Suprapubic skin (tissue), 4 donors: Measurements from ENCODE around the gene HIVEP3.

Experiments
- EP300 ChIP-seq: sonication (generic); formaldehyde crosslinking; IDR thresholded peaks from one replicate; pipeline ENCODE4 v1.6.1; 2017; ENCODE audit warnings: antibody characterized with exemption
- POLR2A ChIP-seq, 2 donors: fragments of 450-650 bp; IDR thresholded peaks; one replicate each; pipeline ENCODE4 v1.6.1; 2017; ENCODE audit warnings: antibody characterized with exemption in 2 of 2, mild to moderate bottlenecking in 2 of 2, moderate library complexity in 2 of 2
- POLR2AphosphoS5 ChIP-seq, 3 donors: sonication (generic); formaldehyde crosslinking; IDR thresholded peaks; one replicate each; pipeline ENCODE4 v1.6.1; 2017; ENCODE audit warnings: antibody characterized with exemption in 3 of 3
- TF ChIP-seq, protein P1 (sequence below), 2 donors: fragments of 200-600 bp in 1 of 2; fragments of 450-650 bp in 1 of 2; sonication (generic) in 1 of 2; IDR thresholded peaks; one replicate each; pipeline ENCODE4 v1.5.1; 2016 to 2019; ENCODE audit warnings: antibody characterized with exemption in 2 of 2, mild to moderate bottlenecking in 1 of 2, moderate library complexity in 1 of 2

DNA sequence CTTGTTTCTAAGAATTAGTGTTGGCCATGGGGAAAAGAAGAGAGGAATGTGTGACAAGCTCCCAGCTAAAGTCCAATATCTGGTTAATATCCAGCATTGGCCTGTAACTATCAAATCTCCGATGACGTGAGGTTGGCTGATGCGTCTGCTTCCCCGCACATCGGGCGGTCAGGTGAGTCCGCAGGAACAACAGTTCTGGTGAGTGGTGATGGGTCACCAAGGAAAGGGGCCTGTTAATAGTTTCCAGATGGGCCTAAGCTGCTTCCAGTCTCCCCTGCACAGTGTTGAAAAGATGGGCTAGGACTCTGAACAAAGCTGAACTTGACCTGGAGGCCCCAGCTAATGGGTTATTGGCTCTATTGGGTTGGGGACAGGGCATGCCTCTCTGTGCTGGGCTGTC, 241.1 kb downstream of the HIVEP3 start:
- TF ChIP-seq, protein P1, sequence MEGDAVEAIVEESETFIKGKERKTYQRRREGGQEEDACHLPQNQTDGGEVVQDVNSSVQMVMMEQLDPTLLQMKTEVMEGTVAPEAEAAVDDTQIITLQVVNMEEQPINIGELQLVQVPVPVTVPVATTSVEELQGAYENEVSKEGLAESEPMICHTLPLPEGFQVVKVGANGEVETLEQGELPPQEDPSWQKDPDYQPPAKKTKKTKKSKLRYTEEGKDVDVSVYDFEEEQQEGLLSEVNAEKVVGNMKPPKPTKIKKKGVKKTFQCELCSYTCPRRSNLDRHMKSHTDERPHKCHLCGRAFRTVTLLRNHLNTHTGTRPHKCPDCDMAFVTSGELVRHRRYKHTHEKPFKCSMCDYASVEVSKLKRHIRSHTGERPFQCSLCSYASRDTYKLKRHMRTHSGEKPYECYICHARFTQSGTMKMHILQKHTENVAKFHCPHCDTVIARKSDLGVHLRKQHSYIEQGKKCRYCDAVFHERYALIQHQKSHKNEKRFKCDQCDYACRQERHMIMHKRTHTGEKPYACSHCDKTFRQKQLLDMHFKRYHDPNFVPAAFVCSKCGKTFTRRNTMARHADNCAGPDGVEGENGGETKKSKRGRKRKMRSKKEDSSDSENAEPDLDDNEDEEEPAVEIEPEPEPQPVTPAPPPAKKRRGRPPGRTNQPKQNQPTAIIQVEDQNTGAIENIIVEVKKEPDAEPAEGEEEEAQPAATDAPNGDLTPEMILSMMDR (IDR thresholded peaks at IDR 0.05) = no peak
- no peak for TF ChIP-seq EP300
- TF ChIP-seq POLR2AphosphoS5 (IDR thresholded peaks at IDR 0.05) = no peak
- TF ChIP-seq POLR2A (IDR thresholded peaks at IDR 0.05) = no peak
